Measurements from ENCODE around the gene TMEM231. TPM values are rescaled to one million over a fixed set of nuclear protein-coding genes. Genes with fewer than 3 reads are reported as not detected.
"Not testable (repeated sequence)": the region's sequence is repeated elsewhere in the genome, so short reads cannot be mapped to it uniquely, and the experiment has no call there.

Gene TMEM231
- total RNA-seq, 1 experiment from 2014 or later = 8.4 TPM

- no peak for DNase-seq (ENCODE audit: low spot score)
Observed at GRCh38 chr16:75532791-75533190, 23.3 kb downstream of the TMEM231 start.

GRCh38 chr16:75532142-75532765, 23.8 kb downstream of the TMEM231 start:
- no peak for DNase-seq (ENCODE audit: low spot score)

GRCh38 chr16:75529959-75530358, 26.1 kb downstream of the TMEM231 start:
- no peak for DNase-seq (ENCODE audit: low spot score)

- no peak for DNase-seq (ENCODE audit: low spot score)
Observed at GRCh38 chr16:75529056-75529905, 26.8 kb downstream of the TMEM231 start.

- DNase-seq (ENCODE audit: low spot score) = peak; percentile 38
Observed at GRCh38 chr16:75527825-75528299, 28.2 kb downstream of the TMEM231 start.

- DNase-seq (ENCODE audit: low spot score) = no peak
Observed at GRCh38 chr16:75526032-75526790, 29.8 kb downstream of the TMEM231 start.

- DNase-seq (ENCODE audit: low spot score) = no peak
Observed at GRCh38 chr16:75519175-75519574, 36.9 kb downstream of the TMEM231 start.

GRCh38 chr16:75516189-75516966, 39.7 kb downstream of the TMEM231 start:
- peak; percentile 38 for DNase-seq (ENCODE audit: low spot score)

GRCh38 chr16:75514296-75514695, 41.8 kb downstream of the TMEM231 start:
- no peak for DNase-seq (ENCODE audit: low spot score)

GRCh38 chr16:75506574-75506973, 49.5 kb downstream of the TMEM231 start:
- DNase-seq (ENCODE audit: low spot score) = no peak

GRCh38 chr16:75506107-75506506, 49.9 kb downstream of the TMEM231 start:
- no peak for DNase-seq (ENCODE audit: low spot score)

- DNase-seq (ENCODE audit: low spot score) = no peak
Observed at GRCh38 chr16:75503801-75504200, 52.3 kb downstream of the TMEM231 start.

GRCh38 chr16:75502916-75503605, 53.0 kb downstream of the TMEM231 start:
- DNase-seq (ENCODE audit: low spot score) = no peak

- not testable (repeated sequence) for DNase-seq (ENCODE audit: low spot score)
Observed at GRCh38 chr16:75501820-75502219, 54.2 kb downstream of the TMEM231 start.

- DNase-seq (ENCODE audit: low spot score) = no peak
Observed at GRCh38 chr16:75501359-75501758, 54.7 kb downstream of the TMEM231 start.

- peak; percentile 38 for DNase-seq (ENCODE audit: low spot score)
Observed at GRCh38 chr16:75498605-75499322, 57.3 kb downstream of the TMEM231 start.

- DNase-seq (ENCODE audit: low spot score) = no peak
Observed at GRCh38 chr16:75497558-75497957, 58.5 kb downstream of the TMEM231 start.

- DNase-seq (ENCODE audit: low spot score) = no peak
Observed at GRCh38 chr16:75495076-75495674, 60.9 kb downstream of the TMEM231 start, which contains the start of gene CHST6. Gene CHST6 (minus strand): TSS chr16:75495441. CDS start chr16:75479828, 15,613 bp downstream.

- DNase-seq (ENCODE audit: low spot score) = no peak
Observed at GRCh38 chr16:75494661-75495075, 61.4 kb downstream of the TMEM231 start.

Measured in HT-29 (cell line).